Measurements from ENCODE around the gene NIF3L1.

DNA sequence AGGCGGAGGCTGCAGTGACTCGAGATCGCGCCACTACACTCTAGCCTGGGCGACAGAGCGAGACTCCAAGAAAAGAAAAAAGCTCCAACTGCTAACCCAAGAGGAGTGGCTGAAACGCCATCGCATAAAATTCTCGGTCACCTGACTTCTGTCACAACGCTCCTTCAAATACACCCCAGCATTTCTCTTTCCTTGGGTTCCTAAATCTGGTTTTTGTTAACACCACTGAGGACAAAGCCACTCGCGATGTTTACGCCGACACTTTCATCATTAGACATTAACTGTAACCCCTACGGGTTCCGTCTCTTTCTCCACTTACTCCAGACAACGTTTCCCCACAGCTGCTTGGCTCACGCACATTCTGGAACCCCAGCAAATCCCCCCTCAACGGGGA is 25.4 kb upstream of the NIF3L1 start:
- TF ChIP-seq, protein P1, sequence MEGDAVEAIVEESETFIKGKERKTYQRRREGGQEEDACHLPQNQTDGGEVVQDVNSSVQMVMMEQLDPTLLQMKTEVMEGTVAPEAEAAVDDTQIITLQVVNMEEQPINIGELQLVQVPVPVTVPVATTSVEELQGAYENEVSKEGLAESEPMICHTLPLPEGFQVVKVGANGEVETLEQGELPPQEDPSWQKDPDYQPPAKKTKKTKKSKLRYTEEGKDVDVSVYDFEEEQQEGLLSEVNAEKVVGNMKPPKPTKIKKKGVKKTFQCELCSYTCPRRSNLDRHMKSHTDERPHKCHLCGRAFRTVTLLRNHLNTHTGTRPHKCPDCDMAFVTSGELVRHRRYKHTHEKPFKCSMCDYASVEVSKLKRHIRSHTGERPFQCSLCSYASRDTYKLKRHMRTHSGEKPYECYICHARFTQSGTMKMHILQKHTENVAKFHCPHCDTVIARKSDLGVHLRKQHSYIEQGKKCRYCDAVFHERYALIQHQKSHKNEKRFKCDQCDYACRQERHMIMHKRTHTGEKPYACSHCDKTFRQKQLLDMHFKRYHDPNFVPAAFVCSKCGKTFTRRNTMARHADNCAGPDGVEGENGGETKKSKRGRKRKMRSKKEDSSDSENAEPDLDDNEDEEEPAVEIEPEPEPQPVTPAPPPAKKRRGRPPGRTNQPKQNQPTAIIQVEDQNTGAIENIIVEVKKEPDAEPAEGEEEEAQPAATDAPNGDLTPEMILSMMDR (conservative IDR thresholded peaks at IDR 0.05) = no peak
- no peak for TF ChIP-seq EZH2 (IDR thresholded peaks at IDR 0.05; ENCODE audit: low read depth)
